NB4 (cell line): ENCODE data around the gene PIR.

Experiments
- MYC ChIP-seq: IDR thresholded peaks from 2 replicates; pipeline ENCODE4 v1.6.1; 2011; ENCODE audit warnings: low read depth, low read length
- POLR2A ChIP-seq: IDR thresholded peaks from 2 replicates; pipeline ENCODE4 v1.6.1; 2011; ENCODE audit warnings: mild to moderate bottlenecking; ENCODE audit not compliant: insufficient read length; ENCODE audit errors: extremely low read depth
- TF ChIP-seq, protein P1 (sequence below): IDR thresholded peaks from one replicate; pipeline ENCODE4 v1.5.1; 2012; ENCODE audit warnings: low read depth, low read length

DNA sequence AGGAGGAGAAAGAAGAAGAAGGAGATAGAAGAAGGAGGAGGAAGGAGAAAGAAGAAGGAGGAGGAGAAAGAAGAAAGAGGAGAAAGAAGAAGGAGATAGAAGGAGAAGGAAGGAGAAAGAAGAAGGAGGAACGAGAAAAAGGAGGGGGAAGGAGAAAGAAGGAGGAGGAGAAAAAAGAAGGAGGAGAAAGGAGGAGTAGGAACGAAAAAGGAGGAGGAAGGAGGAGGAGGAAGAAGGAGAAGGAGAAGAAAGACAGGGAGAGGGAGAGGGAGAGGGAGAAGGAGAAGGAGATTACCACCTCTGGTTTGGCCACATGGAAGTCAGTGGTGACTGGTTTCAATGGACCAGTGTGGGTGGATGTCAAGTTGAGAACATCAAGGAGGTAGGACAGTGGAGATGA lies 58.9 kb downstream of the PIR start:
- TF ChIP-seq, protein P1, sequence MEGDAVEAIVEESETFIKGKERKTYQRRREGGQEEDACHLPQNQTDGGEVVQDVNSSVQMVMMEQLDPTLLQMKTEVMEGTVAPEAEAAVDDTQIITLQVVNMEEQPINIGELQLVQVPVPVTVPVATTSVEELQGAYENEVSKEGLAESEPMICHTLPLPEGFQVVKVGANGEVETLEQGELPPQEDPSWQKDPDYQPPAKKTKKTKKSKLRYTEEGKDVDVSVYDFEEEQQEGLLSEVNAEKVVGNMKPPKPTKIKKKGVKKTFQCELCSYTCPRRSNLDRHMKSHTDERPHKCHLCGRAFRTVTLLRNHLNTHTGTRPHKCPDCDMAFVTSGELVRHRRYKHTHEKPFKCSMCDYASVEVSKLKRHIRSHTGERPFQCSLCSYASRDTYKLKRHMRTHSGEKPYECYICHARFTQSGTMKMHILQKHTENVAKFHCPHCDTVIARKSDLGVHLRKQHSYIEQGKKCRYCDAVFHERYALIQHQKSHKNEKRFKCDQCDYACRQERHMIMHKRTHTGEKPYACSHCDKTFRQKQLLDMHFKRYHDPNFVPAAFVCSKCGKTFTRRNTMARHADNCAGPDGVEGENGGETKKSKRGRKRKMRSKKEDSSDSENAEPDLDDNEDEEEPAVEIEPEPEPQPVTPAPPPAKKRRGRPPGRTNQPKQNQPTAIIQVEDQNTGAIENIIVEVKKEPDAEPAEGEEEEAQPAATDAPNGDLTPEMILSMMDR: no peak
- TF ChIP-seq POLR2A (no peak), MYC (no peak)
